OCI-LY1 (cell line): ENCODE results near the gene NHERF2.

Experiments used
- H2AFZ ChIP-seq: fragments of 200-600 bp; sonication (generic), shearing (Covaris generic); 2 replicates; pipeline ENCODE4 v1.6.0; 2014; ENCODE audit warnings: antibody characterized with exemption, mild to moderate bottlenecking, low read length
- H3F3A ChIP-seq: fragments of 200-600 bp; sonication (generic), shearing (Covaris generic); 2 replicates; pipeline ENCODE4 v1.6.0; 2014; ENCODE audit warnings: mild to moderate bottlenecking, antibody characterized with exemption, low read length, moderate library complexity; ENCODE audit not compliant: insufficient read depth
- H3K27ac ChIP-seq: fragments of 200-600 bp; sonication (generic); 2 replicates; pipeline ENCODE4 v1.5.1; 2014; ENCODE audit warnings: low read length, mixed run types, mild to moderate bottlenecking, low read depth; ENCODE audit not compliant: poor library complexity, severe bottlenecking
- H3K27me3 ChIP-seq: fragments of 200-600 bp; sonication (generic); 2 replicates; pipeline ENCODE4 v1.6.0; 2014; ENCODE audit warnings: antibody characterized with exemption, mild to moderate bottlenecking, low read length, moderate library complexity; ENCODE audit not compliant: insufficient read depth
- H3K36me3 ChIP-seq: fragments of 200-600 bp; sonication (generic); 2 replicates; pipeline ENCODE4 v1.6.1; 2014; ENCODE audit warnings: mild to moderate bottlenecking, antibody characterized with exemption, low read length, moderate library complexity, mixed read lengths; ENCODE audit not compliant: insufficient read depth
- H3K4me1 ChIP-seq: fragments of 200-600 bp; sonication (generic); 2 replicates; pipeline ENCODE4 v1.5.1; 2014; ENCODE audit warnings: mild to moderate bottlenecking, low read length, moderate library complexity; ENCODE audit not compliant: insufficient read depth, severe bottlenecking
- H3K4me2 ChIP-seq: fragments of 200-600 bp; sonication (generic), shearing (Covaris generic); 2 replicates; pipeline ENCODE4 v1.6.1; 2014; ENCODE audit warnings: low read length
- H3K4me3 ChIP-seq: fragments of 200-600 bp; sonication (generic); 2 replicates; pipeline ENCODE4 v1.5.1; 2014; ENCODE audit warnings: low read length, low read depth, mild to moderate bottlenecking, mixed read lengths; ENCODE audit not compliant: poor library complexity, severe bottlenecking
- H3K79me2 ChIP-seq: fragments of 200-600 bp; shearing (Covaris generic); 2 replicates; pipeline ENCODE4 v1.6.1; 2016; ENCODE audit warnings: mixed run types, low read length, mixed read lengths; ENCODE audit not compliant: insufficient read depth
- H3K9ac ChIP-seq: fragments of 200-600 bp; sonication (generic), shearing (Covaris generic); 2 replicates; pipeline ENCODE4 v1.6.1; 2014; ENCODE audit warnings: mild to moderate bottlenecking, low read length, mixed read lengths
- H3K9me2 ChIP-seq: fragments of 200-600 bp; sonication (generic), shearing (Covaris generic); 2 replicates; pipeline ENCODE4 v1.6.1; 2014; ENCODE audit warnings: low read depth, mild to moderate bottlenecking, low read length, mixed read lengths
- H3K9me3 ChIP-seq: fragments of 200-600 bp; shearing (Covaris generic); 2 replicates; pipeline ENCODE4 v1.6.1; 2014; ENCODE audit warnings: low read length, mixed read lengths
- H4K20me1 ChIP-seq: fragments of 200-600 bp; sonication (generic), shearing (Covaris generic); 2 replicates; pipeline ENCODE4 v1.6.0; 2016; ENCODE audit warnings: mild to moderate bottlenecking, low read length; ENCODE audit not compliant: insufficient read depth
- CTCF ChIP-seq: fragments of 200-600 bp; sonication (generic), shearing (Covaris generic); IDR thresholded peaks from 2 replicates; pipeline ENCODE4 v1.5.1; 2017; ENCODE audit warnings: mild to moderate bottlenecking, antibody characterized with exemption, low read length, moderate library complexity, mixed read lengths
- EZH2 ChIP-seq: fragments of 200-600 bp; sonication (generic), shearing (Covaris generic); IDR thresholded peaks from 2 replicates; pipeline ENCODE4 v1.8.0; 2017; ENCODE audit warnings: borderline replicate concordance, mixed run types, mild to moderate bottlenecking, antibody characterized with exemption, low read length, moderate library complexity, mixed read lengths

Gene NHERF2

GRCh38 chr16:1978476-1979120 is 48.1 kb upstream of the NHERF2 start:
- H3K9me3 ChIP-seq, result no peaks in the 10 kb centered on the region
- no peaks in the 10 kb centered on the region for H3F3A ChIP-seq
- no peak overlapping the region for H3K4me2 ChIP-seq
- H4K20me1 ChIP-seq, result no peaks in the 10 kb centered on the region
- no peak overlapping the region for H3K27ac ChIP-seq
- no peaks in the 10 kb centered on the region for H3K79me2 ChIP-seq
- H3K36me3 ChIP-seq, result peaks cover 49% of the 10 kb centered on the region
- peaks cover 11% of the 10 kb centered on the region for H3K4me1 ChIP-seq
- no peak overlapping the region for H3K4me3 ChIP-seq
- H3K9ac ChIP-seq, result no peak overlapping the region
- TF ChIP-seq EZH2 (no peak), CTCF (no peak)
- no peaks in the 10 kb centered on the region for H3K9me2 ChIP-seq
- no peak overlapping the region for H2AFZ ChIP-seq
- no peaks in the 10 kb centered on the region; the same call in 1 of the 2 replicates for H3K27me3 ChIP-seq

- no peaks in the 10 kb centered on the region for H3K9me3 ChIP-seq
- H3K4me1 ChIP-seq, result peaks cover 12% of the 10 kb centered on the region
- H3K27me3 ChIP-seq, result no peaks in the 10 kb centered on the region; the same call in 1 of the 2 replicates
- H3K9me2 ChIP-seq, result no peaks in the 10 kb centered on the region
- TF ChIP-seq EZH2 (no peak), CTCF (no peak)
- no peak overlapping the region for H3K4me2 ChIP-seq
- H3F3A ChIP-seq, result no peaks in the 10 kb centered on the region
- H3K79me2 ChIP-seq, result no peaks in the 10 kb centered on the region
- H3K9ac ChIP-seq, result no peak overlapping the region
- no peak overlapping the region for H3K4me3 ChIP-seq
- no peak overlapping the region for H3K27ac ChIP-seq
- no peaks in the 10 kb centered on the region for H4K20me1 ChIP-seq
- peaks cover 45% of the 10 kb centered on the region for H3K36me3 ChIP-seq
- H2AFZ ChIP-seq, result no peak overlapping the region
Observed at GRCh38 chr16:1979271-1980029, 47.3 kb upstream of the NHERF2 start.

- H3K4me3 ChIP-seq, result no peak overlapping the region
- no peaks in the 10 kb centered on the region for H3K9me2 ChIP-seq
- peaks cover 37% of the 10 kb centered on the region for H3K36me3 ChIP-seq
- no peaks in the 10 kb centered on the region for H3K9me3 ChIP-seq
- H3K4me2 ChIP-seq, result no peak overlapping the region
- TF ChIP-seq EZH2 (no peak), CTCF (no peak)
- no peaks in the 10 kb centered on the region; the same call in 1 of the 2 replicates for H3K27me3 ChIP-seq
- H3K27ac ChIP-seq, result no peak overlapping the region
- no peak overlapping the region for H3K9ac ChIP-seq
- H3F3A ChIP-seq, result no peaks in the 10 kb centered on the region
- no peaks in the 10 kb centered on the region for H4K20me1 ChIP-seq
- no peaks in the 10 kb centered on the region for H3K79me2 ChIP-seq
- H2AFZ ChIP-seq, result no peak overlapping the region
- H3K4me1 ChIP-seq, result peaks cover 19% of the 10 kb centered on the region
Observed at GRCh38 chr16:1980030-1980769, 46.5 kb upstream of the NHERF2 start.
